Hematopoietic multipotent progenitor cell treated with erythropoietin and hydrocortisone succinate and interleukin-3 and kit ligand, for 6 days (in vitro differentiated cells): ENCODE measurements around the gene BTBD1.
A peak's percentile ranks its signal among the peaks of the same experiment; 100 is the strongest.

Experiments used
- DNase-seq: peaks from one replicate; pipeline ENCODE4 v3.0.0-alpha.2; 2015

Gene BTBD1

DNA sequence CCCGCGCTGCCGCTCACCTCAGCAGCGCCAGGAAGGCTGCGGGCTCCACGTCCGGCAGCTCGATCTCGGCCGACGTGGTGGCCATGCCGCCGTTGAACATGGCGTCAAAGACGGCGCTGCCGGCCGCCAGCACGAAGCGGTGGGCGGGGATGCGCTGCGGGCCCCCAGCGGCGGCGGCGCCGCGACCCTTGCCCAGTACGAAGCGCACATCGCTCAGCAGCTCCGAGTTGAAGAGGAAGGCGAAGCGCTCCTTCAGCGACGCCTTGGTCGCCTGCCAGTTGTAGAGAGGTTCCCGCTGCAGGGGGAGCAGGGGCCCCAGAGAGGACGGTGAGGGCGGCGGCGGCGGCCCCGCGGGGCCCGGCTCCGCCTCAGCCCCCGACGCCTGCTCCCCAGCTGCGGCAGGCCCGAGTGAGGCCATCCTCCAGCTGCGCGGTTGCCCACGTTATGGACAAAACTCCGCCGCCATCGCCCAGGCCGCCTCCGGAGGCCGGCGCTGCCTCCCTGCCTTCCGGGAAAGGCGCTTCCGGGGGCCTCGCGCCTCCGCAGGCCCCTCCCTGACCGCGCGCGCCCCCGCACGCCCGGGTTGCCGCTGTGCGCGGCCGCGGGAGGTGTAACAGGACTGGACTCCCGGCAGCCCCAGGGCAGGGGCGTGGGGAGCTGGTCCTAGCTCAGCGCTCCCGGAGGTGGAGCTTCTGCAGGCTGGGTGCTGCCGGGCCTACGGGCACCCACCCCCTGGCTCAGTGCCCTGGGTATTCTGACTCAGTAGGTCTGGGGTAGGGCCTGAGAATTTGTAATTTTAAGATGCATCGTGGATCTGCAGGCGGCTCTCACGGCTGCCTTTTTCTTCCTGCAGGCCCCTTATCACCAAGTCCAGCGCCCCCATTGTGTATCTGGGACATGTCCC, at the start of gene BTBD1:
Gene BTBD1 (minus strand): TSS at position 519 of the 904 bp plus-strand sequence. CDS start 101 bp downstream, at position 418.
- DNase-seq: peak; percentile 97

DNA sequence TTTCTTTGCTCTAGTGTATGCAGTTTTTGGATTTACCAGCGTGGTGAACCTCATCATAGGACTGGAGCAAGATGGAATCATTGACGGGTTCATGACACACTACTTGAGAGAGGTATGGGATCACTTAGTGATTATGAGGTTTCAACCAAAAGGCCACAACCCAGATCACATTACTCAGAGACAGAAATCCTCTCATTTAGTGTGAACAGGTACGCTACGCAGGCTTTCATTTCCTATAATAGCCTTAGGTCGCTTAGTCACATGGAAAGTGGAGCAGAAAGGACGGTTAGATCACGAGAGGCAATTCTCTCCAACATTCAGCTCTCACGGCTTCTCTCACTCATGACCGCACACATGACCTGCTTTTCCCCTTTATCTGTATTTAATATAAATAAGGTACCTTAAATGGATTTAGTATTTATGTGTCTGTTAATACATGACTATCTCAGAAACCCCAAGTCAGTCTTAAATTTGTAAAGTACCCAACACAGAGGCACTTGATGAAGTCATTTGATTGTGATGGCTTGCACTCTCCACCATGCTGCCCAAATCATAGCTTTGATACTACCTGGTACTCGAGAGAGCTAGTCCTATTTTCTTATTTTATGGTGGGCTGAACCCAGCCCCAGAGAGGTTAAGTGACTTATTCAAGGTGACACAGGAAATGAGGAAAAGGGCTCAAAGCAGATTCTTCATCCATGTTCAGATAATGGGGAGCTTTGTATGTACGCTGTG, 48.9 kb upstream of the BTBD1 start:
- DNase-seq: no peak

DNA sequence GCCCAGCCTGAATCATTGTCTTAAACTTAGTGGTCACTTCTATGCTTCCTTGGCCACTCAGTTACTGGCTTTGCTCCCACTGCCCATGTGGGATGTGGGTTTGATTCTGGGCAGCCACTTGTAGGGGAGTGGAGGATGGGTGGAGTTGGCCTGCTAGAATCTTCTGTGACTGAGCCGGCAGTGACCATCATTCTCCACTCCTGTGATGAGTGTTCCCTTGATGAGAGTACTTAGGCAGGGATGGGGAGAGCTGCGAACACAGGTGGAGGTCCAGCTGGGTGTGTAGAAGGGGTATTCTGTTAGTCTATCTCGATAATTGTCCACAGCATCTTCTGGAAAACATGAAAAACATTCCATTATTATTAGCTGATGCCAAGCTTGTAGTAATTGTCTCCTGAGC, 48.4 kb upstream of the BTBD1 start:
- DNase-seq: no peak

DNA sequence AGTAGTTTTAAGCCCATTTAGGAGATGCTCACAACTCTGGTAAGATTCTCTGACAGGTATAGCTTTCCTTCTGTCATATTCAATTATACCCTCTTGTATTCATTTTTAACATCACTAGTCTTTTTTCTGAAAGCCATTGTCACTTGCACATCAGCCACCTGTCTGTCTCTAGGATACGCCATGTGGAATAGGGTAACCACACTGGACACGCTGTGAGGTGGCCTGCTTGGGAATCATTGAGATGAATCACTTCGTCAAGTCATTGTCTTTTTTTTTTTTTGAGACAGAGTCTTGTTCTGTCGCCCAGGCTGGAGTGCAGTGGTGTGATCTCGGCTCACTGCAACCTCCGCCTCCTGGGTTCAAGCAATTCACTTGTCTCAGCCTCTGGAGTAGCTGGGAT, 47.8 kb upstream of the BTBD1 start:
- DNase-seq: no peak

DNA sequence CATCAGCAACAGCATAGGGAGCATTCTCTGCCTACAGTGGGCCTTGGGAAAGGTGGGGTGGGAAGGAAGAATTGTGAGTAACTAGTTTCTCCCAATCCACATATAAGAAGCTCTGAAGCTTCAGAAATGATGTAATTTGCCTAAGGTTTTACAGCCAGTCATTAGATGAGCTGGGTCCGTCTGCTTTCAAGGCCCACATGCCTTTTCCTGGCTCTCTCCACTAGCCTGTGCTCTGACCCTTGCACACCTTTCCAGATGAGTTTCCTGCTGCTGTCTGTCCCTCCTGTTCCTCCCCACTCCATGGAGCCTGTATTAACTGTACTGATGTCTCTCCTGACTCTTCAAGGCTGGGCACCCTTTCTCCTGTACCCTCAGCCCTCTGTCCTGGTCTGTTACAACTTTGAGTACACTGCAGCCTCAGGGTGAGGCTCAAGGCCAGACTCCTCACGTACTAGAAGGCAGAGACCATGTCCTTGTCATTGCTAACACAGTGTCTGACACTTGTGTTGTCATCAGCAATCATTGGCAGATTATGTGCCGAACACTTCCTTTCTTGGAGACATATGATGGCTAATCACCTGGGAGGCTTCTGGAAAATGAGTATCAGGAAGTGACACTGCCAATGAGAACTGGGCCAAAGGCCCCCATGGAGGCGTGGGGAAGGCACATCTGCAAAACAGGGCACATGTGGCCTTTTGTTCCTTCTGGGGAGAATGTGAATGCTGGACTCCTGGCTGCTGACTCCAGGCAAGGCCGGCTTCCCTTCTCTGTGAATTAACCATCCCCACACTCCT, 47.0 kb upstream of the BTBD1 start:
- no peak for DNase-seq

DNA sequence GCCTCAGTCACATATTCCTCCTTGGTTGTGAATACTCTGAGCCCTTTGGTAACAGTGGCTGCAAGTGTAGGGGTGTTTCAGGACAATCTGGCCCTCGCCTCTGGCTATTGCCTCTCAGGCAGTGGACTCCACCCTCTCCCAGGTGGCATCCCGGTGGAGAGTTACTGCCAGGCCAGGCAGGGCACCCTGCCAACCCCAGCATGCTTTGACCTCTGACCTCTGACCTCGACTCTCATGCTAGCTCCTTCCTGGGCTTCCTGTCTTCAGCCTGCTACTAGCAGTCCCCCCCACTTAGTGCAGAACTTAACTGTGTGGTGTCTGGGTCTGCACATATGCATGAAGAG, 45.9 kb upstream of the BTBD1 start:
- DNase-seq: no peak

DNA sequence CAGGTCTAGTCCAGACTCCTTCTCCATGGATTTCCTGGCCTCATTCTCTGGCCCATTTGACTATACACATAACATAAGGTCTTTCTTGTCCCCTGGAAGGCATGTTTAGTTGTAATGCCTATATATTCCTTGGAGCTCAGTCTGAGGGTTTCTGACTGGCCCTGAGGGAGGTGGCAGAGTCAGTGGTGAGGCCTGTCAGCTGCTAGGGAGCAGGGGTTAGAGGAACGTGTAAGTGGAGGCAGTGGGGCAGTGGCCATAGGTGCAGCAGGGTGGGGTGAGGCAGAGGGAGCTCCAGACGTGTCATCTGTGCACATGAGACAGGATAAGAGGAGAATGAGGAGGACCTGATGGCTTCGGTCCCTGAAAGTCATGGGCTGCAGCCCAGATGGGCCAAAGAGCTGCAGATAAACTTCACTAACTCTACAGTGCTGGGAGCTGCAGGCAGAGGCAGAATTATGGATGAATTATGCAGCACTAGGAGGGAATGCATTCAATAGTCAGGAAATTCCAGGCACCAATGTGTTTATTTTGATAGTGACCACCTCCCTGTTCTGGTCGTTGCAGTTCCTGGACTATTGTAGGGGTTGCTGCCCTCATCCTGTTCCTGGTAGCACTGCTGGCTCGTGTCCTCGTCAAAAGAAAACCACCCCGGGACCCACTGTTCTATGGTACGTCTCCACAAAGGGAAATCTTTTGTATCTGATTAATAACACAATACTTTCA, 45.3 kb upstream of the BTBD1 start:
- DNase-seq: no peak

DNA sequence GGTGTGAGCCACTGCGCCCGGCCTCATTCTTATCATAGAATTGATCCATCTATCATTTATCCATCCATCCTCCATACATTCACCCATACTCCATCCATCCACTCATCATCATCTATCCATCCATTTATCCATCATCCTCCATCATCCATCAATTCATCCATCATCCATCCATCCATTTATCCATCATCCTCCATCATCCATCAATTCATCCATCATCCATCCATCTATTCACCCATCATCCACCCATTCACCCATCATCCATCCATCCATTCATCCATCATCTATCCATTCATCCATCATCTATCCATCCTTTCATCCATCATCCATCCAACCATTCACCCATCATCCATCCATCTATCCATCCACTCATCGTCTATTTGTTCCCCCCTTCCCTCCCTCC, 44.1 kb upstream of the BTBD1 start:
- DNase-seq: no peak

DNA sequence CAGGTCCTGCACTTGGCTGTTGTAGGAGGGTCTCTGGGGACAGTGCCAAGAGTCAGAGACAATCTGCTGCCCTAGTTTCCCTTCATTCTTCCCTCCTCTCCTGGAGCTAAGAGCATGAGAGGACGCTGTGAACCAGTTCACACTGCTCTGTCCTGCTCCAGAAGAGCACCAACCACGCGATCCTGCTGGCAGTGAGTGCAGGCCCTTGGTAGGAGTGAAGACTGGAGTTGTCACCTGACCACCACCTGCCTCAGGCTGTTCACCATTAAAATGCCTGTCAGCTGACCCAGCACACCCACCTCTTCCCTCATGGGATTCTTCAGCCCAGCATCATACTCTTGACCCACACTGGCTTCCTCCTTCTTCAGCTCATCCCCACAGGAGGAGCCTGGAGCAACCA, 43.3 kb upstream of the BTBD1 start:
- DNase-seq: no peak

DNA sequence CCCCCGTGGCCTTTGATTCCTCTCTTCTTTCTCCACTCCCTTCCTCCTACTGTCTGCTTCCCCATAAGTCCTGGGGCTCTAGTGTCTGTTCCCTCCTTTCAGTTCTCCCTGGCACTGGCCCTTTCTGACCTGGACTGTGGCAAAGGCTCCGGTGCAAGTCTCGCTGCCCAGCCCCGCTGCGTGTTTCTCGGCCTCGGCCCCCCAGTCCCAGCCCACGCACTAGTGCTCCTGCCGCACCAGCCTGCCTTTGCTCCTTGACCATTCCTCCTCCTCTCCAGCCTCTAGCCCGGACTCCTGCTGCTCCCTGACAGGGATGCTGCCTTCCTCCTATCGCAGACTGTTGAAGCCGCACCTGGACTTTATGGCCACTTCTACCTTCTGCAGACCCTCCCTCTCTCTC, 42.5 kb upstream of the BTBD1 start:
- DNase-seq: no peak

DNA sequence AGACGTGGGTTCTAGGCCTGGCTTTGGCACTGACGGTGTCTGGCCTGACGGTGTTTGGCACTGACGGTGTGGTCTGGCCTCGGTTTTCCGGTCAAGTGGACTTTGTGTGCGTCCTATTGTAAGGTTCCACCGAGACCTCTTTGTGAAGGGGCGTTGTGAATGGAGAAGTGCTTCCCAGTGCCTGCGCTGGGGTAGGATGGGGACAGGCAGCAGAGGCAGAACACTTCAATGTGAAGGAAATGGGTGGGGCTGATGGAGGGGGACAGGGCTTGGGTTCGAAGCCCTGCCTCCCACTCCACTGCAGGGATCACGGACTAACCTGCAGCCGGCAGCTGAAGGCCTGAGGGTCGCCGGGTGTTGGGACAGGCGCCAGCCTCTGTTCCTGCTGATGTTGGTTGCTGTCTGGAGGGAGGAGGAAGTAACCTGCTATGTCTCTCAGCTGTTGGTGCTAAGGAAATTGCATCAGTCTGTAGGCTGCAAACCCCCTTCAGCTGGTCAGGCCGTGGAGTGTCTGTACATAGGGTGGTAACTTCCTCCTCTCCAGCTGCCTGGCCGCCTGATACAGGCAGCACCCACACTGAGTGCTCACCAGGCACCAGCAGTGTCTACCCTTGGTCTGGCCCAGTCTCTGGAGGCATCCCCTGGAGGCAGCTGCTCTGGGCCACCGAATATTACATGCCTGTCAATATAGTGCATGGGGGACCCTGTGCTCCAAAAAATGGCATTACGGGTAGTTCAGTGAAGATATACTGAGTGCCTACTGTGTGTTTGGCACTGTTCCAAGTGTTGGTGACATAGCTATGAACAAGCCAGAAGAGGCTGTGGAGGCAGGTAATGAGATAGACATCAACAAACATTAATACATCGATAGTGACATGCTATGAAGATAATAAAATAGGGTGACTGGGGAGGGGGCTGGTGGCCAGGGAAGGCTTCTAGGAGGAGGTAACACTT, 41.5 kb upstream of the BTBD1 start:
- DNase-seq: peak; percentile 89

DNA sequence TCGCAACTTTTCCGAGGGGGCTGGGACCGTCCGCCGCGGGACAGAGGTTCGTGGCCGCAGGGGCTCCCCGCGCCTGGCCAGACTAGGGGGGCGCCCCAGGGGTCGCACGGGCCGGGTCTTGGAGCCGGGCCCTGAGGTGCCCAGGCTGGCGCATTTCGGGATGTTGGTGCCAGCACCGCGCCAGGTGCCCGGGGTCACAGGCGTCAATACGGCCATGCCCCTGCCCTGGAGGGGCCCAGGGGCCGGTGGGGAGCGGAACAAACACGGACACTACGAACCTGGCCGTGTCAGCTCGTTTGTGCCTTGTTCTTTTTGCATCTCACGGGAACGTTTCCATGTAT, 40.8 kb upstream of the BTBD1 start:
- no peak for DNase-seq

DNA sequence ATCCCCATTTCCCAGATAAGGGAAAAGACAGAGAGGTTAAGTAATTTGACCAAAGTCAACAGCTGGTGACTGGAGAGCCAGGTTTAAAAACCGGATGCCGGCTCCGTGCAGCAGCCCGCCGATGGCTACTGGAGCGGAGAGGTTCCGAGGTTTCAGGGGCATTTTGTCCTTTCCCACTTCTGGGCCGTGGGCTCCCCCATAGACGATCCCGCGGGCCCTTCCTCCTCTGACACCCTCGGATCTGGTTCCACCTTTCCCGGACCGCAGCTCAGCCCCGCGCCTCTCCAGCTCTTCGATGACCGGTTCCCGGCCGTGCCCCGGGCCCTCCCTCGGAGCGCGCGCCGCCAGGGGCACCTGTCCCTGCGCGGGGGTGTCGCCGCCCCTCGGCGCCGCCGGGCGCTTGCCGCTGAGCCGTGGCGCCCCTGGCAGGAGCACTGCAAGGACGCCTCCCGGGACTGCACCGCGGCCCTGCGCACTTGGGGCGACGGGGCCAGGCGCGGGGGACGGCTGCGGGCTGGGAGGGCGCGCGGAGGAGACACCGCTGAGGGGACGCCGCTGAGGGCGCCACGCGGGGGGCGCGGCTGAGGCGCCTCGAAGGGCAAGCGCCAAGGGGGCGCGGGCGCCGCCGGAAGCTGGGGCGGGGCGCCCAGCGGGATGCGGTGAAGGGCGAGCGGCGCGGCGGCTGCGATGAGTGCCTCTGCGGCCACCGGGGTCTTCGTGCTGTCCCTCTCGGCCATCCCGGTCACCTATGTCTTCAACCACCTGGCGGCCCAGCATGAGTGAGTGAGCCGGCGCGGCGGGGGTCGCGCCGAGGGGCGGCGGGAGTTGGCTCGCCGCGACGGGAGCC, 40.2 kb upstream of the BTBD1 start, which contains the start of gene TM6SF1:
Gene TM6SF1 (plus strand): TSS at position 652 of the 847 bp plus-strand sequence. CDS start 36 bp downstream, at position 688.
- DNase-seq: peak; percentile 39

DNA sequence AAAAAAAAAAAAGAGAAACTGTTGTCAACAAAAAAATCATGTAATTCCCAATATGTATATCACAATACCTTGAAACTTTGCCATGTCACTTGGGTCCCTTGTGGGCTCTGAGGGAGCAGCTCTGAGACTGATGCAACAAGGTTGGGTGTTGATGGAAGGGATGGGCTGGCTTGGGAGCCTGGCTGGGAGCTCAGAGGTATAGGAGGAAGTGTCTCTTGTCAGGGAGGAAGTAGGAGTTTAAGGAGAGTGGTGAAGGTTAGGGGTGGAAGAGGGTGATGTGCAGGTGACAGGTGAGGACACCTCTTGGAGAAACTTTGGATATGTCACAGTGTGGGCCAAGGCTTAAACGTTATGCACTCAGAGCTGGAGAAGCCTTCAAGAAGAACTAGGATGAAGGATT, 38.4 kb upstream of the BTBD1 start:
- DNase-seq: no peak

DNA sequence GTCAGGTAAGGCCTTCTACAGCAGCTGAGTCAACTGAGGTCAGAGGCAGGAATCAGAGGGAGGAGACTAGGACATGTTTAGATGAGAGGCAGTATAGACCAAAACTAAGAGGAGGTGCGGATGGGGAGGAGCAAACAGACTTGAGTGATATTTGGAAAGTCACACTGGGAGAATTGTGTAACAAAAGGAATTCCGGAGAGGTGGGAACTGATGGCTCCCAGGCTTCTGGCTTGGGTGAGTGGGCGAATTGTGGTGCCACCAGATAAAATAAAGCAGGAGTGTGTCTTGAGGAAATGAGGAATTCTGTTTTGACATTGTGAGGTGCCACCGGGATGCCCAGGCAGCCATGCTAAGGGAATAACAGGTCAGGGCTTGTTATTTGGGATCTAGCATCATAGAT, 37.1 kb upstream of the BTBD1 start:
- no peak for DNase-seq

DNA sequence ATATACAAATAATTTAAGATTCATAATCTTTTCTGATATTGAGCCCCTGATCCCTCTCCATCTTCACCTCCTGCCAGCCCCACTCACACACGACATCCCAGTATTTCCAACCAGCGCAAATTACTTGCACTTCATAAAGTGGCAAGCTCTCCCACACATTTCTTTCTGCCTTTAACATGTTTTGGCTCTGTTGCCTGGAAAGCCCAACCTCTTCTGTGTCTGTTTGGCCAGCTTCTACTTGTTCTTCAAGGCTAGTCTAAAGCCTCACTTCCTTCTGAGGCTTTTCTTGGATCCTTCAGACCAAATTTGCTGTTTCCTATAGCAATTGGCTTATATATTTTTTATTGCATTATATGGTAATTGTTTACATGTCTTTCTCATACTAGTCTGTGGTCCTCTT, 35.3 kb upstream of the BTBD1 start:
- no peak for DNase-seq

DNA sequence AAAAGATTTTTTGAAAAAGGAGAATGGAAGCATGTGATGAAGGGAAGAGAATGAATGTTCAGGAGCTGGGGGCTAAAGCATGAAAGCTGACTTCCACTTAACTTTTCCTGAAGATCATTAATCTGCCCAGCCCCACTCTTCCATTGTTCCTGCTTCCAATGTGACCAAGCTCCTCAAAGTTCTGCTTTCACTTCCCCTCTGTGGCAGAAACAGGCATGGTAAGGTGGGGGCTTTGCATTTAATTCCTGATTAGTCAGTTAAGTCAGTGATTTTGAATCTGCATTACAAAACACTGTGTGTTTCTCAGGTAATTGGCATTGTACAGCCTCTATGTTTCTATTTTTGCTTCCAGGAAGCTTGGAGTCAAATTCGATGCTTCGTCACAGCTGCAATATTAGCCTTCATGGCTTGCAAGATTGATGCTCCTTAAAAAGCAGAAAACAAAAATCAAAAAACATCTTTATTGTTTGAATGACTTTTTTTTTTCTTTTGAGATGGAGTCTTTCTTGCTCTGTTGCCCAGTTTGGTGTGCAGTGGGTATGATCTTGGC, 33.1 kb upstream of the BTBD1 start:
- no peak for DNase-seq

DNA sequence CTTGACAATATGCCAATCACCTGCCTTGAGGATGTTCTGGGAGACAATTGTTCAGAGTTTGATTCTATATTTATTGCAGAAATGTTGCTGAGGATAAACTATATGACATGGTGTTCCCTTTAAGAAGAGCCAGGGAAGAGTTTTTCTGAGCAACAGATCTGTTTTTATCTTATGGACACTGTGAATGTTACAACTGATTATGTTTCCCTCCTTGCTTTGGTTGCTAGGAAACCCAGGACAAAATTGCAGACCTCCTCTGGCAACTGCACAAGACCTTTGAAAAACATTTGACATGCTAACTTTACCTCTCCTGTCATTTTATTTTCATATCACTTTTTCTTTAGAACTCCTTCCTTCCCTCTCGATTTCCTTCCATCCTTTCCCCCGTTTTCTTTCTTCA, 32.2 kb upstream of the BTBD1 start:
- DNase-seq: peak; percentile 57

DNA sequence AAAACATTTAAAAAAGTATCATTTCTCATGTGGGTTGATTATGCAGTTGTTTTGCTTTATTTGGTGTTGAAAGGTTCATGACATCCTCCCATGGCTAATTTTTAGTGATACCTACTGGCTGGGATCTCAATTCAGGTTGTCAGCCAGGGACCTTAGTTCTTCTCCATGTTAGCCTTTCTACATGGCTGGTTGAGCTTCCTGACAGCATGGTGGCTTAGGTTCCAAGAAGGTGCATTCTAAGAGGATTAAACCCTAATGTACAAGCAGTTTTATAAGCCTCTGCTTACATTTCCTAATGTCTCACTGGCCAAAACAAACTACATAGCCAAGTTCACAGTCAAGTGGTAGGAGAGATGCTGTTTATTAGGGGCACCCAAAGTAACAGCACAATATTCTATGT, 31.0 kb upstream of the BTBD1 start:
- DNase-seq: no peak

DNA sequence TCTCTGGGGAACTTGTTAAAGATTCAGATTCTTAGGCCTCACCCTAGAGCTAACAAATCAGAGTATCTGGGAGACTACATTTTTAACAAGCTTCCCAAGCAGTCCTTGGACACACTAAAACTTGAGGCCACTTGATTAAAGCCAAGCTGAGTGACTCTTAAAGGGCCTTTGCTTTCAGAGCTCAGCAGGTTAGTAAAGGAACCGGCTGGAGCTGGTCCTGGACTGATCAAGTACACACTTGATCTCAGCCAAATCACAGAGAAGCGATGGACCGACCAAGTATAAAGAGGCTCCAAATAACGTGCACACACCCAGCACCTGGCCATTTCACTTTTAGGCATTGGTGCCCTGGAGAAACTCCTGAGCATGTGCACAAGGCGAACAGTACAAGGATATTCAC, 27.5 kb upstream of the BTBD1 start:
- no peak for DNase-seq
